Measurements from ENCODE around the gene SMG7.

The SMG7 gene

DNA sequence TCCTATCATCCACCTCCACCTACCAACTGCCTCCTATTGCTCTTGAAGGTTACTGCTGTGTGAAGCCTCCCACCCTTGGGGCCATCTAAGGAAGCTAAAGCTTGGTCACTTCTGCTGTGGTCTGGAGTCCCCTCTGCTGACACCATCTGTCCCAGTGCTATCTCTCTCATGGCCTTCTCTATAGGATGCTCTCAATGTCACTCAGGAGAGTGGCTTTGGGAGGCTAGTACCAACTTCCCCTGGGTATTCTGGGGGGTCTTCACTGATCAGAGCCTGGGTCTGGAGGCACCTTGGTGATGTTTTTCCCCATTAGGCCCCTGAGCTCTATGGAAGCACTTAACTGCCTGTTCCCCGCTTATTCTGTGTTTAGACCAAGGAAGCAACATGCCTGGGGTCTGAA is 130.2 kb downstream of the SMG7 start:
- no peak for DNase-seq (ENCODE audit: low read depth, low spot score)
- no peak overlapping the region for H3K4me3 ChIP-seq (ENCODE audit: low read length)

Measured in Jurkat, Clone E6-1 (cell line).